ENCODE results near the gene MYO1D.
"Not testable (repeated sequence)": the region's sequence is repeated elsewhere in the genome, so short reads cannot be mapped to it uniquely, and the experiment has no call there.

The MYO1D gene

GRCh38 chr17:32673964-32674363 is 203.0 kb downstream of the MYO1D start:
- no peak for DNase-seq (ENCODE audit: low read depth, low spot score)

GRCh38 chr17:32672711-32673110 is 204.2 kb downstream of the MYO1D start:
- no peak for DNase-seq (ENCODE audit: low read depth, low spot score)

GRCh38 chr17:32671896-32672295 is 205.0 kb downstream of the MYO1D start:
- no peak for DNase-seq (ENCODE audit: low read depth, low spot score)

- no peak for DNase-seq (ENCODE audit: low read depth, low spot score)
These were observed 211.9 kb downstream of the MYO1D start for GRCh38 chr17:32664936-32665583.

GRCh38 chr17:32660496-32660985 is 216.4 kb downstream of the MYO1D start:
- DNase-seq (ENCODE audit: low read depth, low spot score): no peak

GRCh38 chr17:32659419-32659842 is 217.5 kb downstream of the MYO1D start:
- peak; percentile 34 for DNase-seq (ENCODE audit: low read depth, low spot score)

- no peak for DNase-seq (ENCODE audit: low read depth, low spot score)
These were observed 218.2 kb downstream of the MYO1D start for GRCh38 chr17:32658470-32659418.

- DNase-seq (ENCODE audit: low read depth, low spot score): no peak
These were observed 220.0 kb downstream of the MYO1D start for GRCh38 chr17:32656886-32657285.

- DNase-seq (ENCODE audit: low read depth, low spot score): no peak
These were observed 222.6 kb downstream of the MYO1D start for GRCh38 chr17:32654324-32654723.

- no peak for DNase-seq (ENCODE audit: low read depth, low spot score)
These were observed 225.8 kb downstream of the MYO1D start for GRCh38 chr17:32651084-32651483.

GRCh38 chr17:32648450-32648849 is 228.5 kb downstream of the MYO1D start:
- DNase-seq (ENCODE audit: low read depth, low spot score): no peak

- no peak for DNase-seq (ENCODE audit: low read depth, low spot score)
These were observed 230.0 kb downstream of the MYO1D start for GRCh38 chr17:32646941-32647340.

- DNase-seq (ENCODE audit: low read depth, low spot score): not testable (repeated sequence)
These were observed 235.4 kb downstream of the MYO1D start for GRCh38 chr17:32641514-32641913.

GRCh38 chr17:32636598-32637218 is 240.2 kb downstream of the MYO1D start:
- DNase-seq (ENCODE audit: low read depth, low spot score): no peak

GRCh38 chr17:32634167-32634566 is 242.8 kb downstream of the MYO1D start:
- DNase-seq (ENCODE audit: low read depth, low spot score): no peak

- no peak for DNase-seq (ENCODE audit: low read depth, low spot score)
These were observed 245.4 kb downstream of the MYO1D start for GRCh38 chr17:32631341-32632096.

- no peak for DNase-seq (ENCODE audit: low read depth, low spot score)
These were observed 247.2 kb downstream of the MYO1D start for GRCh38 chr17:32629563-32630190.

- no peak for DNase-seq (ENCODE audit: low read depth, low spot score)
These were observed 248.5 kb downstream of the MYO1D start for GRCh38 chr17:32628271-32629044.

- no peak for DNase-seq (ENCODE audit: low read depth, low spot score)
These were observed 249.5 kb downstream of the MYO1D start for GRCh38 chr17:32627239-32627996.
